OCI-LY7 (cell line): ENCODE data around the gene DNAL1. TPM values are rescaled to one million over a fixed set of nuclear protein-coding genes. Genes with fewer than 3 reads are reported as not detected.
"Not testable (repeated sequence)": the region's sequence is repeated elsewhere in the genome, so short reads cannot be mapped to it uniquely, and the experiment has no call there.

Experiments used
- BruUV-seq: library from RNA; stranded (reverse); fragments of 400-500 nt; replicated peaks from 2 replicates; lab custom pipeline; 2021; lab: Mats Ljungman, UMichigan
- CTCF ChIA-PET: fragments of 300-600 bp; sonication (Branson Sonifier 250); formaldehyde crosslinking; loops from one replicate; lab custom pipeline; 2022; ENCODE audit warnings: antibody characterized with exemption; ENCODE audit not compliant: unreplicated experiment; lab: Charles Lee
- POLR2A ChIA-PET: fragments of 300-600 bp; sonication (Branson Sonifier 250); formaldehyde crosslinking; loops from one replicate; lab custom pipeline; 2022; ENCODE audit warnings: antibody characterized with exemption; lab: Charles Lee
- DNase-seq: peaks from one replicate; pipeline ENCODE4 v3.0.0-alpha.2; 2015; ENCODE audit warnings: low spot score
- H2AFZ ChIP-seq: fragments of 200-600 bp; sonication (generic), shearing (Covaris generic); 2 replicates; pipeline ENCODE4 v1.6.1; 2014; ENCODE audit warnings: mild to moderate bottlenecking, antibody characterized with exemption, low read length, moderate library complexity
- H3K27ac ChIP-seq: fragments of 200-600 bp; sonication (generic); 2 replicates; pipeline ENCODE4 v1.5.1; 2014; ENCODE audit warnings: mixed run types, low read depth, mild to moderate bottlenecking, moderate library complexity, low read length, inconsistent platforms; ENCODE audit not compliant: poor library complexity, severe bottlenecking
- H3K36me3 ChIP-seq: fragments of 200-600 bp; sonication (generic); 2 replicates; pipeline ENCODE4 v1.6.1; 2014; ENCODE audit warnings: mild to moderate bottlenecking, antibody characterized with exemption, low read length, moderate library complexity, mixed read lengths; ENCODE audit not compliant: insufficient read depth
- H3K4me1 ChIP-seq: fragments of 200-600 bp; sonication (generic); 2 replicates; pipeline ENCODE4 v1.5.1; 2014; ENCODE audit warnings: mild to moderate bottlenecking, low read length; ENCODE audit not compliant: insufficient read depth, poor library complexity, severe bottlenecking
- H3K4me2 ChIP-seq: fragments of 200-600 bp; sonication (generic); 2 replicates; pipeline ENCODE4 v1.6.1; 2014; ENCODE audit warnings: mild to moderate bottlenecking, low read length
- H3K4me3 ChIP-seq: fragments of 200-600 bp; sonication (generic); 2 replicates; pipeline ENCODE4 v1.5.1; 2014; ENCODE audit warnings: mild to moderate bottlenecking, low read depth, low read length; ENCODE audit not compliant: poor library complexity, severe bottlenecking
- H3K79me2 ChIP-seq: fragments of 200-600 bp; sonication (generic); 2 replicates; pipeline ENCODE4 v1.6.1; 2016; ENCODE audit warnings: low read depth, mild to moderate bottlenecking, low read length, moderate library complexity, mixed read lengths; ENCODE audit not compliant: insufficient read depth
- H3K9me2 ChIP-seq: fragments of 200-600 bp; sonication (generic); 2 replicates; pipeline ENCODE4 v1.6.1; 2016; ENCODE audit warnings: mild to moderate bottlenecking, low read length, mixed read lengths; ENCODE audit not compliant: insufficient read depth
- H3K9me3 ChIP-seq: fragments of 200-600 bp; sonication (generic); 2 replicates; pipeline ENCODE4 v1.6.1; 2014; ENCODE audit warnings: mild to moderate bottlenecking, mixed run types, low read length, mixed read lengths
- H4K20me1 ChIP-seq: fragments of 200-600 bp; sonication (generic); 2 replicates; pipeline ENCODE4 v1.6.1; 2014; ENCODE audit warnings: mild to moderate bottlenecking, antibody characterized with exemption, low read length, moderate library complexity, mixed read lengths; ENCODE audit not compliant: insufficient read depth
- CTCF ChIP-seq: fragments of 200-600 bp; sonication (generic); conservative IDR thresholded peaks from 2 replicates; pipeline ENCODE4 v1.5.1; 2014; ENCODE audit warnings: mild to moderate bottlenecking, antibody characterized with exemption, low read length, moderate library complexity, mixed read lengths
- EZH2phosphoT487 ChIP-seq: fragments of 200-600 bp; sonication (generic); IDR thresholded peaks from 2 replicates; pipeline ENCODE4 v1.6.1; 2018; ENCODE audit warnings: low read depth, borderline replicate concordance, mild to moderate bottlenecking, mixed run types, antibody characterized with exemption, low read length, moderate library complexity, mixed read lengths
- intact Hi-C: fragments of 100-400 bp; cut with micrococcal nuclease; formaldehyde crosslinking; loops from one replicate; pipeline ENCODE4 v1.10.0; 2022; ENCODE audit not compliant: unreplicated experiment
- total RNA-seq, 2 experiments: library from RNA; depleted of rRNA in 1 of 2; stranded (reverse); fragments of >200 nt in 1 of 2; shearing (Covaris generic) in 1 of 2; gene quantifications; 2 replicates each; pipeline ENCODE4 v1.2.3, GENCODE V29; 2014 to 2022

The DNAL1 gene
- total RNA-seq, 2 experiments from 2014 or later, result 5.6 to 7.5 TPM

GRCh38 chr14:73633116-73634010 lies 11.4 kb upstream of the DNAL1 start:
- H3K9me2 ChIP-seq, result no peaks in the 10 kb centered on the region
- intact Hi-C loops, result loop anchor here (5.0 kb wide), 1 partner anchor 126 kb away; no protein-coding TSS in a partner anchor
- ChIA-PET CTCF (no interaction called here), POLR2A (interaction anchor here (1.0 kb wide), 1 partner anchor 11 kb away, joined by 3 read pairs; no protein-coding TSS in a partner anchor)
- BruUV-seq, result no TSS peak
- peak overlapping the region; percentile 14 for H3K4me3 ChIP-seq
- no peak overlapping the region for H3K27ac ChIP-seq
- no peak for TF ChIP-seq EZH2phosphoT487
- peak; percentile 83 for TF ChIP-seq CTCF
- no peaks in the 10 kb centered on the region for H3K36me3 ChIP-seq
- H2AFZ ChIP-seq, result peak overlapping the region; percentile 71; the same call in 1 of the 2 replicates
- H4K20me1 ChIP-seq, result no peaks in the 10 kb centered on the region
- H3K79me2 ChIP-seq, result no peaks in the 10 kb centered on the region
- no peaks in the 10 kb centered on the region for H3K9me3 ChIP-seq
- DNase-seq, result peak; percentile 60
- H3K4me2 ChIP-seq, result peak overlapping the region; percentile 44; the same call in 1 of the 2 replicates
- peaks cover 7% of the 10 kb centered on the region for H3K4me1 ChIP-seq

- no peaks in the 10 kb centered on the region for H3K79me2 ChIP-seq
- no peaks in the 10 kb centered on the region for H3K9me3 ChIP-seq
- POLR2A ChIA-PET, result interaction anchor here (0.7 kb wide), 1 partner anchor 194 kb away, joined by 4 read pairs; no protein-coding TSS in a partner anchor
- H3K36me3 ChIP-seq, result no peaks in the 10 kb centered on the region
- TF ChIP-seq EZH2phosphoT487 (no peak), CTCF (no peak)
- CTCF ChIA-PET, result no interaction called here
- BruUV-seq, result no TSS peak
- peak overlapping the region; percentile 71; the same call in 1 of the 2 replicates for H2AFZ ChIP-seq
- peaks cover 7% of the 10 kb centered on the region for H3K4me1 ChIP-seq
- peak overlapping the region; percentile 44; the same call in 1 of the 2 replicates for H3K4me2 ChIP-seq
- H3K27ac ChIP-seq, result no peak overlapping the region
- H3K9me2 ChIP-seq, result no peaks in the 10 kb centered on the region
- intact Hi-C loops, result loop anchor here (5.0 kb wide), 1 partner anchor 127 kb away; no protein-coding TSS in a partner anchor
- no peaks in the 10 kb centered on the region for H4K20me1 ChIP-seq
- peak overlapping the region; percentile 14 for H3K4me3 ChIP-seq
- DNase-seq, result no peak
These were observed 10.6 kb upstream of the DNAL1 start for GRCh38 chr14:73634011-73634833.

GRCh38 chr14:73636355-73636754 lies 8.4 kb upstream of the DNAL1 start:
- H3K4me1 ChIP-seq, H3K36me3 ChIP-seq, BruUV-seq, H3K27ac ChIP-seq, CTCF ChIA-PET, H2AFZ ChIP-seq, intact Hi-C loops, H3K9me3 ChIP-seq, H4K20me1 ChIP-seq, H3K9me2 ChIP-seq, H3K4me2 ChIP-seq, DNase-seq, H3K79me2 ChIP-seq, H3K4me3 ChIP-seq: not testable (repeated sequence)
- POLR2A ChIA-PET, result interaction anchor here (0.8 kb wide), 1 partner anchor 28 kb away, joined by 4 read pairs; no protein-coding TSS in a partner anchor
